Activated CD8-positive, alpha-beta memory T cell treated with anti-CD3 and anti-CD28 coated beads for 36 hours (primary cell): ENCODE measurements around the gene FAAP20. TPM values are rescaled to one million over a fixed set of nuclear protein-coding genes. Genes with fewer than 3 reads are reported as not detected.

Source experiments
- total RNA-seq, 2 experiments: library from RNA; stranded (reverse); gene quantifications; one replicate each; pipeline ENCODE4 v1.2.3, GENCODE V29; 2021

The FAAP20 gene
- total RNA-seq, 2 experiments from 2014 or later = 64.3 to 68.8 TPM

Other genes starting within 250 kb of the FAAP20 start
- gene CFAP74, start 191.0 kb downstream of the FAAP20 start, total RNA-seq = not detected
- not detected for gene GABRD, start 175.4 kb downstream of the FAAP20 start, total RNA-seq
- gene PRKCZ, start 144.4 kb downstream of the FAAP20 start, total RNA-seq = 10 to 100 TPM; 12.6 to 13.2 TPM
- 10 to 100 TPM; 29.9 to 30.2 TPM for gene SKI, start 33.5 kb upstream of the FAAP20 start, total RNA-seq
- 1 to 10 TPM; 8.7 to 9.9 TPM for gene MORN1, start 196.8 kb upstream of the FAAP20 start, total RNA-seq
- 100 to 1,000 TPM; 188 to 209 TPM for gene RER1, start 197.1 kb upstream of the FAAP20 start, total RNA-seq
- 10 to 100 TPM; 22.6 to 24.2 TPM for gene PEX10, start 217.8 kb upstream of the FAAP20 start, total RNA-seq